ENCODE measurements around the gene GLIS1. TPM values are rescaled to one million over a fixed set of nuclear protein-coding genes. Genes with fewer than 3 reads are reported as not detected.

Gene GLIS1
- total and polyA plus RNA-seq, 7 donors, result 0.03 to 0.40 (median 0.15) TPM

DNA sequence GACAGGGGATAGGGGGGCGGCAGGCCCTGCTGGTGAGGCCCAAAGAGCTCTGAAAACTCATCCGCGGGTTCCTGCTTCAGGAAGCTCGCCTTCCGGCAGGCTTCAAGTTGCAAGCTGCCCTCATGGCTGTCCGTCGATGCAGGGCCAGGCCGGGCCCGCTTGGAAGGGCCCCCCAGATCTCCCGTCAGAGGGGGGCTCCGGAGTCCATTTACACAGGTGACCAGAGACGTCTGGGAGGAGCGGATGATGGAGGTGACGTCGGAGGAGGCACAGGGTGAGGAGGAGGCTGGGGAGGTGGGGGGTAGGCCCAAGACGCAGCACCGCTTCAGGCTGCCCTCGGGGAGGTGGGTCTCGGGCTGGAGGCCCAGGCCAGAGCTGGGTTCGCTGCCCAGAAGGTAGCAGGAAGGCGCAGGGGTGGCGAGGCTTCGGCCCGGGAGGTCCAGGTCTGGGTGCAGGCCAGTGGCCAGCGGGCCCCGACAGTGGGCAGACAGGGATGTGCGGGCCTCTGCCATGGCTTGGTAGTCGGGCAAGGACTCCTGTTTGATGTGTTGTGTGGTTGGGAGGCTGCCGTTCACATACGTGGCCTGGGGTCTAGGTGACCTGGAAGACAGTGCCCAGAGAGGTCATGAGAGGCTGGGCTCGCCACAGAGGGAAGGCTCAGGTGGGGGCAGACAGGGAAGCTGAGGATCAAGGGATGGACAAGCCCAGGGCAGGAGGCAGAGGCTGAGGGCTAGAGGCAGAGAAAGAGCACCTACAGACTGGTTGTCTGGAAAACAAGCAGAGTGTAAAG is 144.4 kb downstream of the GLIS1 start:
- 88 to 91% (median 88%) methylated on average over 29 to 31 of the region's 31 CpGs for WGBS, 3 donors

DNA sequence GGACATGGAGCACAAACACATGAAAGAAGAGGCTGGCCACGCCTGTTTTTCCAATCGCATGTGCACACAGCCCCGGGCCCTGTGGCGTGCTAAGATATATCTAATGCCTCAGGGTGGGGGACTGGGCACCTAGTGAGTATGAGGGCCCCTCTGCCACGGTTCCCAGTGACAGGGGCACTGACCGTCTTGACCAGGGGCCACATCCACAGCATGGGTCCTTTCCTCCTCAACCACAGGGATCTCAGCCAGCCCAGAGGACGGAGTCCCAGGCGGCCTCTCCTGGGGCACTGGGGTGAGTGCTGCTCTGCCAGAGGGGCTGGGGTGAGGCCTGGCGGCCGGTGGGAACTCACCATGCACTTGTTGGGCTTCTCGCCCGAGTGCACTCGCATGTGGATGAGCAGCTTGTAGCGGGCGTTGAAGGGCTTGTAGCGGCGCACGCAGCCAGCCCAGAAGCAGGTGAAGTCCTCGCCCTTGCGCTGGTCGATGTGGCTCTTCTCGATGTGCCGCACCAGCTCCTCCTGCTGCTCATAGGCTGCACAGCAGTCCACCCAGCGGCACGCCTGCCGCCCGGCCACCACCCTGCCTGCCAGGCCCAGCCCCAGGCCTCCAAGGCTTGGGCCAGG is 145.1 kb downstream of the GLIS1 start:
- no peak overlapping the region for H3K4me3 ChIP-seq
- no peaks in the 10 kb centered on the region for H3K4me1 ChIP-seq
- ATAC-seq (peak in 2 of 4 donors; percentile 44 to 66), DNase-seq (no peak)
- H3K27ac ChIP-seq, result no peak overlapping the region
- intact Hi-C loops (cut with DNase I), result loop anchor here in 1 of 2 donors (1.0 kb wide), 1 partner anchor 110 kb away; no protein-coding TSS in a partner anchor
- TF ChIP-seq, protein P1, sequence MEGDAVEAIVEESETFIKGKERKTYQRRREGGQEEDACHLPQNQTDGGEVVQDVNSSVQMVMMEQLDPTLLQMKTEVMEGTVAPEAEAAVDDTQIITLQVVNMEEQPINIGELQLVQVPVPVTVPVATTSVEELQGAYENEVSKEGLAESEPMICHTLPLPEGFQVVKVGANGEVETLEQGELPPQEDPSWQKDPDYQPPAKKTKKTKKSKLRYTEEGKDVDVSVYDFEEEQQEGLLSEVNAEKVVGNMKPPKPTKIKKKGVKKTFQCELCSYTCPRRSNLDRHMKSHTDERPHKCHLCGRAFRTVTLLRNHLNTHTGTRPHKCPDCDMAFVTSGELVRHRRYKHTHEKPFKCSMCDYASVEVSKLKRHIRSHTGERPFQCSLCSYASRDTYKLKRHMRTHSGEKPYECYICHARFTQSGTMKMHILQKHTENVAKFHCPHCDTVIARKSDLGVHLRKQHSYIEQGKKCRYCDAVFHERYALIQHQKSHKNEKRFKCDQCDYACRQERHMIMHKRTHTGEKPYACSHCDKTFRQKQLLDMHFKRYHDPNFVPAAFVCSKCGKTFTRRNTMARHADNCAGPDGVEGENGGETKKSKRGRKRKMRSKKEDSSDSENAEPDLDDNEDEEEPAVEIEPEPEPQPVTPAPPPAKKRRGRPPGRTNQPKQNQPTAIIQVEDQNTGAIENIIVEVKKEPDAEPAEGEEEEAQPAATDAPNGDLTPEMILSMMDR (IDR thresholded peaks at IDR 0.05), result peak; percentile 28
- no peaks in the 10 kb centered on the region for H3K36me3 ChIP-seq (ENCODE audit: insufficient read depth in 1 of 2, low read depth in 1 of 2)
- H3K9me3 ChIP-seq, result no peaks in the 10 kb centered on the region
- no peaks in the 10 kb centered on the region for H3K27me3 ChIP-seq (ENCODE audit: insufficient read depth in 3 of 3, low read length in 2 of 3)
- WGBS, 3 donors, result 64 to 80% (median 68%) methylated on average over 27 of the region's 27 CpGs

More for the DNA sequence above, 144.4 kb downstream of the GLIS1 start:
- H3K4me3 ChIP-seq, result no peak overlapping the region
- H3K27ac ChIP-seq, result no peak overlapping the region
- DNase-seq (no peak), ATAC-seq (no peak)
- no peaks in the 10 kb centered on the region for H3K9me3 ChIP-seq
- H3K27me3 ChIP-seq (ENCODE audit: insufficient read depth in 3 of 3, low read length in 2 of 3), result no peaks in the 10 kb centered on the region
- H3K4me1 ChIP-seq, result no peaks in the 10 kb centered on the region
- intact Hi-C loops (cut with DNase I), result loop anchor here in 1 of 2 donors (1.0 kb wide), 1 partner anchor 110 kb away; no protein-coding TSS in a partner anchor
- TF ChIP-seq, protein P1 (IDR thresholded peaks at IDR 0.05), result no peak
- no peaks in the 10 kb centered on the region for H3K36me3 ChIP-seq (ENCODE audit: insufficient read depth in 1 of 2, low read depth in 1 of 2)

DNA sequence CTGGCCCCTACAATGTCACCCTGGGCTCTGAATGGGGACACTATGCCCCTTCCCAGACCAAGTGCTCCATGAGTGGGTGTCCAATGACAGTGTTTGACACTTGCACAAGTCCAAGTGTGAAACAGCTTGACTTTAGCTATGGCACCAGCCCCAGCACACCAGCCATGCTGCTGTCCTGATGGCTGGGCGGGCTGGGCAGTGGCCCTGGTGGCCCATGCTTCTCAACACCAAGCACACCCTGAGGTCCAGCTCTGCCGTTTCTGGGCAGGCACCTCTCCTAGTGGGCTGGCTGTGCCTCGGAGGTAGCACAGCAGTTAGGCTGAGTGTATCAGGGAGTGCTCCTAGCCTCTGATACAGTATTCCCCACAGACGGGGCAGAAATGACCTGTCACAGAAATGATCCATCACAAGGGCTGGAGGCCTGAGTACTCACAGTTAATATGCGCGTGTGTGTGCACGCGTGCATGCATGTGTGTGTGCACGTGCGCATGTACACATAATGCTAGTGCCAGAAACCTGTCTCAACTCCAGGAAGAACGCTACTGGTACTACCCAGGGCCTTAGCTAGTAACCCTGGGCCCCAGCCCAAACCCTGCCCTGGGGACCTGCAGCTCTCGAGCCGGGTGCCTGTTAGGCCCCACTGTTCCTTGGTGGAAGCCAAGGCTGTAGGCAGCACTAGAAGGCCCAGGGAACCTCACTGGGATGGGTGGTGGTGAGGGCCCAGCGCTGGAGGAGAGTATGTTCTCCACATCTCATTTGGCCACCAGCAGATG is 145.8 kb downstream of the GLIS1 start:
- TF ChIP-seq, protein P1 (IDR thresholded peaks at IDR 0.05), result no peak
- H3K27ac ChIP-seq, result no peak overlapping the region
- intact Hi-C loops (cut with DNase I), result no loop called here
- peaks cover 0 to 1% (median 0%) of the 10 kb centered on the region in 3 donors for H3K27me3 ChIP-seq (ENCODE audit: insufficient read depth in 3 of 3, low read length in 2 of 3)
- H3K36me3 ChIP-seq (ENCODE audit: insufficient read depth in 1 of 2, low read depth in 1 of 2), result no peaks in the 10 kb centered on the region
- ATAC-seq (no peak), DNase-seq (no peak)
- no peak overlapping the region for H3K4me3 ChIP-seq
- WGBS, 3 donors, result 90 to 96% (median 94%) methylated on average over 14 of the region's 14 CpGs
- no peaks in the 10 kb centered on the region for H3K9me3 ChIP-seq
- no peaks in the 10 kb centered on the region for H3K4me1 ChIP-seq

DNA sequence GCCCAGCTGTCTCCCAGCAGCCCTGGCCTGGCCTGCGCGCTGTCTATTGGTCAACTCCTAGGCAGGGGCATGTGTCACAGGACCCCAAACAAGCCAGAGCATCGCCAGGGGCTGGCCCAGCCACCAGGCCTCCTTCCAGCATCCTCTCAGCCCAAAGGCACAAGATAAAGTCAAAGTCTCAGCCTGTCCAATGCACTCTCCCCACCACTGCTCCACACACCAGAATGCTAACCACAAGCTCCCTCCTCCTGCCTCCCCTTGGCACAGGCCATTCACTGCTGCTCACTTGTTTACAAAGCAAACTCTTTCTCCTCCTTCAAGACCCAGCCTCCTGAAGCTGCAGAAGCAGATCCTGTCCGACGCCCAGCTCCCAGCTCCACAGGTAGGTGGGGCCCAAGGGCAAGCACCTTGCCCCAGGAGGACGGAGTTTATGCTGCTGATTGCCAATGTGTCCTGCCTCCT is 146.4 kb downstream of the GLIS1 start:
- Histone ChIP-seq H3K4me1 (no peaks in the 10 kb centered on the region), H3K27ac (no peak overlapping the region), H3K4me3 (no peak overlapping the region), H3K27me3 (ENCODE audit: insufficient read depth in 3 of 3, low read length in 2 of 3) (peaks cover 0 to 4% (median 0%) of the 10 kb centered on the region in 3 donors), H3K36me3 (ENCODE audit: insufficient read depth in 1 of 2, low read depth in 1 of 2) (no peaks in the 10 kb centered on the region), H3K9me3 (no peaks in the 10 kb centered on the region)
- TF ChIP-seq, protein P1 (IDR thresholded peaks at IDR 0.05), result no peak
- ATAC-seq (no peak), DNase-seq (no peak)
- intact Hi-C loops (cut with DNase I), result no loop called here
- WGBS, 3 donors, result 74 to 93% (median 79%) methylated on average over 6 of the region's 6 CpGs
